IPS-20b (cell line): ENCODE results near the gene FJX1.
"Not testable (repeated sequence)": the region's sequence is repeated elsewhere in the genome, so short reads cannot be mapped to it uniquely, and the experiment has no call there.

Source experiments
- H3K27ac ChIP-seq: one replicate; pipeline ENCODE4 v1.5.1; 2013; ENCODE audit warnings: low read length
- H3K27me3 ChIP-seq: 2 replicates; pipeline ENCODE4 v1.6.1; 2013; ENCODE audit warnings: mild to moderate bottlenecking, low read length, inconsistent platforms; ENCODE audit not compliant: insufficient read depth
- H3K36me3 ChIP-seq: 2 replicates; pipeline ENCODE4 v1.6.1; 2013; ENCODE audit warnings: low read depth, mild to moderate bottlenecking, inconsistent platforms, low read length, moderate library complexity; ENCODE audit not compliant: insufficient read depth
- H3K4me1 ChIP-seq: 2 replicates; pipeline ENCODE4 v1.6.1; 2013; ENCODE audit warnings: mild to moderate bottlenecking, control low read depth, inconsistent platforms, low read length, moderate library complexity; ENCODE audit not compliant: insufficient read depth
- H3K4me3 ChIP-seq: 2 replicates; pipeline ENCODE4 v1.5.1; 2013; ENCODE audit warnings: mild to moderate bottlenecking, low read length, inconsistent platforms
- H3K9ac ChIP-seq: 2 replicates; pipeline ENCODE4 v1.6.1; 2013; ENCODE audit warnings: low read depth, mild to moderate bottlenecking, inconsistent platforms, low read length, moderate library complexity
- H3K9me3 ChIP-seq: 2 replicates; pipeline ENCODE4 v1.6.1; 2013; ENCODE audit warnings: mild to moderate bottlenecking, low read depth, low read length, inconsistent platforms; ENCODE audit not compliant: insufficient read depth

The FJX1 gene

GRCh38 chr11:35635933-35636332 lies 17.7 kb downstream of the FJX1 start:
- Histone ChIP-seq H3K4me1 (0 out of 2 replicates have a peak, but pooled peaks cover 5% of the 10 kb centered on the region), H3K27me3 (no peaks in the 10 kb centered on the region), H3K9me3 (no peaks in the 10 kb centered on the region), H3K4me3 (no peak overlapping the region), H3K27ac (no peak overlapping the region), H3K9ac (no peak overlapping the region), H3K36me3 (no peaks in the 10 kb centered on the region)

DNA sequence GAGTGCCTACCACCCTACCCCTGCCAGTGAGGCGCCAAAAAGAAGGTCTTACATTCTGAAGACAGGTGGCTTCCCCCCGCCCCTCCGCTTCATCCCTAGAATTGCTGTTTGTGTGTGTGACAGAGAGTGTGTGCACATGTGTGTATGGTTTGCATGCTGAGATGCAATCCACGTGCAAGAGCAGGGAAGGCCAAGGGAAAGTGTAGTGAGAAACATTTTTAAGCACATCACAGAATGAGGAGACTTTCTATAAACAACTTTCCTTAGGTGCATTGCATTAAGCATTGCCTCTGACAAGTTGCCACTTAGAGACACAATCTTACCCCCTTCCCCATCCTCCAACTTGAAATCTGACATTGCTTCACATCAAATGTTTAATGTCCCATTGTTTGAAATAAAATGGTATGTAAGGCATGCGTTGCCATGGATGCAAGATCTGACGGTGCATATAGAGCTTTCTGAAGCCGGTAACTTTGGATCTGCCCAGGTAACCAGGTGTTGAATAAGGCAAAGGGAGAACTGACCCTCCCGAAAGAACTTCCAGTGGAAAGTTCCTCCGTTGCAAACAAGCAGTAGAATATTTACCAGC lies 21.4 kb downstream of the FJX1 start:
- H3K9ac ChIP-seq, result no peak overlapping the region
- H3K4me3 ChIP-seq, result no peak overlapping the region
- no peaks in the 10 kb centered on the region for H3K27me3 ChIP-seq
- 0 out of 2 replicates have a peak, but pooled peaks cover 5% of the 10 kb centered on the region for H3K4me1 ChIP-seq
- no peaks in the 10 kb centered on the region for H3K36me3 ChIP-seq
- no peak overlapping the region for H3K27ac ChIP-seq
- no peaks in the 10 kb centered on the region for H3K9me3 ChIP-seq

DNA sequence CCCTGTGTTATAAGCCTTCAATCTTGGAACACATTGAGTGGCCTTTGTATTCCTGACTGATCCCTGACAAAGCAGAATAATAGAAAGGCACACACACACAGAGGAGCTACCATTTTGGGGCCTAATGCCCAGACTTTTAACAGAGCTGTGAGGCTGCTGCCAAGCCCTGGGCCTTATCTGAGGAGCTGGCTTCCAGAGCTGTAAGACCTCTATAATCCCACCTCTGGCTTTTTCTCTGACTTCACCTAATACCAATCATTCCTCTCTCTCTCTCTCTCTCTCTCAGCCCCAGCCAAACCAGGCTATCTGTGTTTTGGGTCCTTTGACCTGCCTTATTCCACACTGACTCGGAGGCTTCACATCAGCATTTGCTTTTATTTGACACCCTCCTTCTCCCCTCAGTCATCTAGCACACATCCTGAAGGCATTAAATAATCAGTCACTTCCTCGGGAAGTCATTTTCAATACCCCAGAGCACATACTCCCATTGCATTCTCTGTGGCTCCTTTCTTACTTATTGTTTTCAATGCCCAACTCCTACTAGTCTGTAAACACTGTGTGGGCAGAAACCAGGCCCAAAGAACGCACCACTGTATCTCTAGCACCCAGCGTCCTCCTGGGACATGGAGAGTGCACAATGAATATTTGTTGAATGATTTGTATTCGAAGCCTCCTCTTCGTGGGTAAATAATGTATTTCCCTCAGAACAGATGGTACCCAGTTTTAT lies 23.1 kb downstream of the FJX1 start:
- Histone ChIP-seq H3K9me3 (no peaks in the 10 kb centered on the region), H3K4me1 (0 out of 2 replicates have a peak, but pooled peaks cover 5% of the 10 kb centered on the region), H3K27me3 (no peaks in the 10 kb centered on the region), H3K36me3 (no peaks in the 10 kb centered on the region), H3K4me3 (no peak overlapping the region), H3K27ac (no peak overlapping the region), H3K9ac (no peak overlapping the region)

- Histone ChIP-seq H3K4me1 (0 out of 2 replicates have a peak, but pooled peaks cover 5% of the 10 kb centered on the region), H3K9me3 (no peaks in the 10 kb centered on the region), H3K27me3 (no peaks in the 10 kb centered on the region), H3K4me3 (no peak overlapping the region), H3K9ac (no peak overlapping the region), H3K27ac (no peak overlapping the region), H3K36me3 (no peaks in the 10 kb centered on the region)
Measured at GRCh38 chr11:35641964-35642363, 23.7 kb downstream of the FJX1 start.

- no peak overlapping the region for H3K4me3 ChIP-seq
- peaks cover 11% of the 10 kb centered on the region; the same call in 1 of the 2 replicates for H3K27me3 ChIP-seq
- H3K4me1 ChIP-seq, result no peaks in the 10 kb centered on the region; the same call in 1 of the 2 replicates
- no peaks in the 10 kb centered on the region for H3K9me3 ChIP-seq
- H3K36me3 ChIP-seq, result no peaks in the 10 kb centered on the region
- no peak overlapping the region for H3K9ac ChIP-seq
- H3K27ac ChIP-seq, result no peak overlapping the region
Measured at GRCh38 chr11:35647421-35648093, 29.3 kb downstream of the FJX1 start.

DNA sequence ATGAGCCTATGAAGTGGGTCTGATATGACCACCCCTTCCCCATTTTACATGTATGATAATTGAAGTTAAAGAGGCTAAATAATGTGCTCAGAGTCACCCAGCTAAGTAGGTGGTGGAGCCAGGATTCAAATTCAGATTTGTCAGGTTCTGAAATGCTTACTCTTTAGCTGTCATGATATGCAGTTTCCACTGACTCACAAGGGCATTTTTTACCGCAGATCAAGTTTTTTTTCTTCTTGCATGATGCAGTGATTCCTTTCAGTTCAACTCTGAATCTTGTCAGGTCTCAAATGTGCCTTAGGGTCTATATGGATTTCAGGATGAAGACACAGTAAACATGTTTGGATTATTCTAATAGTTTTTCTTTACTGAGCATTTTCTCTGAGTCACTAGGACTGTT lies 31.7 kb downstream of the FJX1 start:
- Histone ChIP-seq H3K27me3 (peaks cover 28% of the 10 kb centered on the region), H3K9me3 (no peaks in the 10 kb centered on the region), H3K4me1 (peaks cover 7% of the 10 kb centered on the region; the same call in 1 of the 2 replicates)

DNA sequence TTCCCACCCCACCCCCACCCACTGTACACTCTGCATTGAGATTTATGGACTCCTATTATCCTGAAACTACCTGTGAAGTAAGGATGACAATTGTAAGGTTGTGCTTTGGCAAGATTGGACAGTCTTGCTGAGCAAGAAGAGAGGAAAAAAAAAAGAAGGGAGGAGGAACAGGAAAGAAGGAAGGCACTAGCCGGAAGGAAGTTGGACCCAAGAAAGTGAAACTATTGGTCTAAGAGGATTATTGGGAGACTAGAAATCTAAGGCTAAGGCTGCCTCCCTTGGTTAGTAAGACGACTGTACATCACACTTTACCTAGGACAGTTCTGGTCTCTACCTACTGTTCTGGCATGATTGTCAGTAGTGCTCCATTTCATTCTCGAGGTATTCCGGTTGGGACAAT lies 32.2 kb downstream of the FJX1 start:
- Histone ChIP-seq H3K27me3 (peaks cover 33% of the 10 kb centered on the region), H3K4me3 (no peak overlapping the region), H3K27ac (no peak overlapping the region), H3K9me3 (no peaks in the 10 kb centered on the region), H3K36me3 (no peaks in the 10 kb centered on the region), H3K4me1 (peaks cover 11% of the 10 kb centered on the region; the same call in 1 of the 2 replicates), H3K9ac (no peak overlapping the region)

More for the DNA sequence above, 31.7 kb downstream of the FJX1 start:
- H3K4me3 ChIP-seq, result no peak overlapping the region
- H3K36me3 ChIP-seq, result no peaks in the 10 kb centered on the region
- H3K9ac ChIP-seq, result no peak overlapping the region
- no peak overlapping the region for H3K27ac ChIP-seq

GRCh38 chr11:35651263-35651662 lies 33.0 kb downstream of the FJX1 start:
- H3K9me3 ChIP-seq, result no peaks in the 10 kb centered on the region
- H3K4me3 ChIP-seq, result no peak overlapping the region
- H3K36me3 ChIP-seq, result no peaks in the 10 kb centered on the region
- H3K27me3 ChIP-seq, result peaks cover 41% of the 10 kb centered on the region
- H3K27ac ChIP-seq, result no peak overlapping the region
- no peak overlapping the region for H3K9ac ChIP-seq
- H3K4me1 ChIP-seq, result peaks cover 17% of the 10 kb centered on the region

DNA sequence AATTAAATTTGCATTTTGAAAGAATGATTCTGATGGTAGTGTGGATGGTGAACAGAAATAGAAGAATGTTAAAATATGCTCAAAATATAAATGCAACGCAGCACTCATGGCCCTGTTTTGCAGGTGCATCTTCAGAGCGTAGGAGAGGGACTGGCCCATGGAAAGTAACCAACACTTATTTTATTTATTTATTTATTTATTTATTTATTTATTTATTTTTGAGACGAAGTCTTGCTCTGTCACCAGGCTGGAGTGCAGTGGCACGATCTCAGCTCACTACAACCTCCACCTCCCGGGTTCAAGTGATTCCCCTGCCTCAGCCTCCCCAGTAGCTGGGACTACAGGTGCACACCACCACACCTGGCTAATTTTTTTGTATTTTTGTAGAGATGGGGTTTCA lies 34.5 kb downstream of the FJX1 start:
- Histone ChIP-seq H3K4me1 (peaks cover 17% of the 10 kb centered on the region), H3K27me3 (peaks cover 51% of the 10 kb centered on the region)
- not testable (repeated sequence) for H3K9me3 ChIP-seq, H3K9ac ChIP-seq, H3K36me3 ChIP-seq, H3K27ac ChIP-seq, H3K4me3 ChIP-seq

GRCh38 chr11:35654711-35655110 lies 36.5 kb downstream of the FJX1 start:
- H3K9me3 ChIP-seq, result no peaks in the 10 kb centered on the region
- no peaks in the 10 kb centered on the region for H3K36me3 ChIP-seq
- H3K4me1 ChIP-seq, result peaks cover 17% of the 10 kb centered on the region
- peak overlapping the region; percentile 28; the same call in 1 of the 2 replicates for H3K4me3 ChIP-seq
- H3K27ac ChIP-seq, result no peak overlapping the region
- peaks cover 68% of the 10 kb centered on the region for H3K27me3 ChIP-seq
- H3K9ac ChIP-seq, result no peak overlapping the region

DNA sequence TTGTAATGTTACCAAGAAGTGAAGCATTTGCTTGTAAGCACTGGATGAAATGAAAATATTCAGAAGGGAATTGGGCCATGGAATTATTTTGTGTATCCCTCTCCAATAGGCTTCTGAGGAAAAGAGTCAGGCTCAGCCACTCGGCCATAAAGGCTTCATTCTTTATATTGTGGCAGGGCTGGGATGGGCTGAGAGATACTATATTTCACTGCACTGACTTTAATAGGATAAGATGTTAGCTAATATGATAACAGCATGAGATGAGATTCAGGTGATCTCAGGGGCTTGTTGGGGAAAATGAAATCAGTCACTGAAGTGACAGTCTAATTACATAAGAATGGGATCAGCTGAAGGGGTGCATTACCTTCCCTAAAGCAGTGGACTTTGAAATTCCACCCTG lies 37.0 kb downstream of the FJX1 start:
- H3K27me3 ChIP-seq, result peaks cover 73% of the 10 kb centered on the region
- no peak overlapping the region for H3K9ac ChIP-seq
- H3K4me3 ChIP-seq, result no peak overlapping the region
- no peaks in the 10 kb centered on the region for H3K9me3 ChIP-seq
- no peak overlapping the region for H3K27ac ChIP-seq
- H3K36me3 ChIP-seq, result no peaks in the 10 kb centered on the region
- H3K4me1 ChIP-seq, result peaks cover 17% of the 10 kb centered on the region

DNA sequence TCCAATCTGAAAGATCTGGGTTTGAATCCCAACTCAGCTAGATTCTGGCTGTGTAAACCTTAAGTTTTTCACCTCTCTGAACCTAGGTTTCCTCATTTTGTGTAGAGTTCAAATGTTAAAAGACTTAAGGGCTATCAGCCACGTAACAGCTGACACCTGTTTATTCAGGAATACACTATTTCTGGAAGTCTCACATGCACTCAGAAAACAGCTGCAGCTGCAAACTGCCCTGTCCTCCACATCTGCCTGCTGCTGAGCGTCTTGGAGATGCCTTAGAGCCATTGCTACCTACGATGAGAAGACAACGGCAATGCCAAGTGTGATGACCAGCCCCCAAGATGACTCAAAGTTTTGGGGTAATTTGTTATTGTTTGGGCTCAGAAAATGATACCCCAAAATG lies 37.6 kb downstream of the FJX1 start:
- H3K4me1 ChIP-seq, result peaks cover 17% of the 10 kb centered on the region
- peaks cover 72% of the 10 kb centered on the region for H3K27me3 ChIP-seq
- no peaks in the 10 kb centered on the region for H3K36me3 ChIP-seq
- no peak overlapping the region for H3K9ac ChIP-seq
- no peaks in the 10 kb centered on the region for H3K9me3 ChIP-seq
- no peak overlapping the region for H3K4me3 ChIP-seq
- no peak overlapping the region for H3K27ac ChIP-seq
